ENCODE data around the gene ZNF142.

Gene ZNF142

DNA sequence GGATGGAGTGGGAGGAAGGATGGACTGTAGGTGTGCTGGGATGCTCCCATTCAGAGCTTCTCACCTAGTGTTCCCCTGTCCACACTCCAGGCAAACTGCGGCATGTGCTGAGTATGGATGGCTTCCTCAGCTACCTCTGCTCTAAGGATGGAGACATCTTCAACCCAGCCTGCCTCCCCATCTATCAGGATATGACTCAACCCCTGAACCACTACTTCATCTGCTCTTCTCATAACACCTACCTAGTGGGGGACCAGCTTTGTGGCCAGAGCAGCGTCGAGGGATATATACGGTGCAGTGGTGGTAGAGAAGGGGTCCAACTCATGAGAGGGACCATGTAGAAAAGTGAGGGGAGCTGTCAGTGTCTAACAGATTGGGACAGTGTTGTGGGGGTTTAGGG is 31.5 kb downstream of the ZNF142 start:
- ChIA-PET POLR2A (ENCODE audit: low non-redundant PET) (no interaction called here), CTCF (no interaction called here)
- TF ChIP-seq, protein P1, sequence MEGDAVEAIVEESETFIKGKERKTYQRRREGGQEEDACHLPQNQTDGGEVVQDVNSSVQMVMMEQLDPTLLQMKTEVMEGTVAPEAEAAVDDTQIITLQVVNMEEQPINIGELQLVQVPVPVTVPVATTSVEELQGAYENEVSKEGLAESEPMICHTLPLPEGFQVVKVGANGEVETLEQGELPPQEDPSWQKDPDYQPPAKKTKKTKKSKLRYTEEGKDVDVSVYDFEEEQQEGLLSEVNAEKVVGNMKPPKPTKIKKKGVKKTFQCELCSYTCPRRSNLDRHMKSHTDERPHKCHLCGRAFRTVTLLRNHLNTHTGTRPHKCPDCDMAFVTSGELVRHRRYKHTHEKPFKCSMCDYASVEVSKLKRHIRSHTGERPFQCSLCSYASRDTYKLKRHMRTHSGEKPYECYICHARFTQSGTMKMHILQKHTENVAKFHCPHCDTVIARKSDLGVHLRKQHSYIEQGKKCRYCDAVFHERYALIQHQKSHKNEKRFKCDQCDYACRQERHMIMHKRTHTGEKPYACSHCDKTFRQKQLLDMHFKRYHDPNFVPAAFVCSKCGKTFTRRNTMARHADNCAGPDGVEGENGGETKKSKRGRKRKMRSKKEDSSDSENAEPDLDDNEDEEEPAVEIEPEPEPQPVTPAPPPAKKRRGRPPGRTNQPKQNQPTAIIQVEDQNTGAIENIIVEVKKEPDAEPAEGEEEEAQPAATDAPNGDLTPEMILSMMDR (conservative IDR thresholded peaks at IDR 0.05; ENCODE audit: low read depth) = no peak
- H3K27ac ChIP-seq = no peak overlapping the region
- no peak for DNase-seq (ENCODE audit: low spot score)

DNA sequence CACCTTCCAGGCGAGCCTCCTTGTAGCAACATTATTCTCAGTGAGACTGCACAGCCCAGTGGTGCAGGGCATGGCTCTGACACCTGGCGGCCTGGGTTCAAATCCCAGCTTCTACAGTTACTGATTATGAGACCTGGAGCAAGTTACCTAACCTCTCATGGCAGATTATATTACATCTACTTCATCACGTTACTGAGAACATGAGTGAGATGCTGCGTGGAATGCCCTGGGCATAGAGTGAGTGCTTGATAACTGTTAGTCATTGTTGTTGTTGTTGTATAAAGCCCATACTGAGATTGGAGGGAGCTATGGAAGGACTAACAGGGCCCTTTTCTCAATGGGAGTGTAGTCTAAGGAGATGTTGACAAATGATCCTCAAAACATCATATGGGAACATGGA is 33.1 kb downstream of the ZNF142 start:
- H3K27ac ChIP-seq = no peak overlapping the region
- TF ChIP-seq, protein P1 (conservative IDR thresholded peaks at IDR 0.05; ENCODE audit: low read depth) = no peak
- ChIA-PET POLR2A (ENCODE audit: low non-redundant PET) (no interaction called here), CTCF (no interaction called here)
- no peak for DNase-seq (ENCODE audit: low spot score)

DNA sequence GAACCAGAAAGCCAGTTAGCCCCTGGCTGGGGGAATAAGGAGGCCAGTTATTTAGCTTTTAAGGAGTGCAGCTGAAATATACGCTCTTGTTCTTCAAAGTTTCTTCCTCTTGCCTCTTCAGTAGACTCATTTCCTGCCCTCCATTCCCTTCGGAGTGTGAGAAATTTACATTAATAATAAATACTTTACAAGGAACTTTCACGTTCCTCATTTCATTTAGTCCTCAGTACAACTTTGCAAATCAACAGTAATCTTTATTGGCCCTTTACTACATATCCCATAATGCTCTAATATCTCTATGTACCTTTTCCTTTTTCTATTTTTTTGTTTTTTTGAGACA is 36.1 kb downstream of the ZNF142 start:
- CTCF ChIA-PET = interaction anchor here (0.7 kb wide), 1 partner anchor 11 kb away, joined by 4 read pairs; no protein-coding TSS in a partner anchor
- DNase-seq (ENCODE audit: low spot score) = no peak
- POLR2A ChIA-PET (ENCODE audit: low non-redundant PET) = no interaction called here
- TF ChIP-seq, protein P1 (conservative IDR thresholded peaks at IDR 0.05; ENCODE audit: low read depth) = no peak
- H3K27ac ChIP-seq = no peak overlapping the region

DNA sequence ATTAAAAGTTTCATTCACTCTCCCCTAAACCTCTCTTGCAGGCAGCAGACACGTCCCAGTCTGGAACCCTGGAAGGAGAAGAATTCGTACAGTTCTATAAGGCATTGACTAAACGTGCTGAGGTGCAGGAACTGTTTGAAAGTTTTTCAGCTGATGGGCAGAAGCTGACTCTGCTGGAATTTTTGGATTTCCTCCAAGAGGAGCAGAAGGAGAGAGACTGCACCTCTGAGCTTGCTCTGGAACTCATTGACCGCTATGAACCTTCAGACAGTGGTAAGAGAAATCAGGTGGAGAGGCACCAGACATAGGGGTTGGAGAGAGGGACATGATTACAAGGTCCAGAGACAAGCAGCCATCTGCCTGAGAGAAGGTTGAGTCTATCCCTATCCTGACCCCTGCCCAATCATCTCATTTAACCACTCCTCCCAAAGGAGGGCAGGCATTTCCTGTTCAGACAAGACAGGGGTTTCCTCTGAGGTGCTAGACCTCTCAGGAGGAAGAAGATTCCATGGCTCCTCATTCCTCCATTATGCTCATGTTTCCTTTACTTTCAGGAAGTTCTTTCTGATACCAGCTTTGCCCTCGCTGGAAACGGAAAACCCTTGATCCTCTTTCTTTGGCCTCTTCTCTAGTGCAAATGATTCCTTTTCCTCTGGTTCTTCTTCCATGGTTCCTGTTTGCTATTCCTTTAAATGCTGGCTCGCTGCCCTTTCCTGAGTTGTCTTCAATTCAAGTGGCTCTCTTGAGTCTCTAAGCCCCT is 36.6 kb downstream of the ZNF142 start:
- CTCF ChIA-PET = interaction anchor here (0.6 to 0.7 kb wide), 2 partner anchors 12 to 120 kb away, joined by 3 to 4 read pairs; no protein-coding TSS in a partner anchor
- no peak overlapping the region for H3K27ac ChIP-seq

DNA sequence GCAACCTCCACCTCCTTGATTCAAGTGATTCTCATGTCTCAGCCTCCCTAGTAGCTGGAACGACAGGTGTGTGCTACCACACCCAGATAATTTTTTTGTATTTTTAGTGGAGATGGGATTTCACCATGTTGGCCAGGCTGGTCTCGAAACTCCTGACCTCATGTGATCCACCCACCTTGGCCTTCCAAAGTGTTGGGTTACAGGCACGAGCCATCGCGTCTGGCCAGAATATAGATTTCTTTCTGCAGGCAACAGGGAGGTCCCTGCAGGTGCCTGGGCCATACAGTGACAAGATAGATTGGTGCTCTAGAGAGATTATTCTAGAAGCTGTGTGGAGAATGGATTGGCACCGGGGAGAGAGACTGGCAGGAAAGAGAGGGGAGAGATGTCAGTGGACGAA is 38.4 kb downstream of the ZNF142 start:
- H3K27ac ChIP-seq = no peak overlapping the region
- DNase-seq (ENCODE audit: low spot score) = no peak
- CTCF ChIA-PET = interaction anchor here (0.5 kb wide), 1 partner anchor 1228 kb away, joined by 4 read pairs; no protein-coding TSS in a partner anchor
- TF ChIP-seq, protein P1 (conservative IDR thresholded peaks at IDR 0.05; ENCODE audit: low read depth) = no peak
- POLR2A ChIA-PET (ENCODE audit: low non-redundant PET) = no interaction called here

More for the DNA sequence above, 36.6 kb downstream of the ZNF142 start:
- POLR2A ChIA-PET (ENCODE audit: low non-redundant PET) = interaction anchor here (0.7 kb wide), 1 partner anchor 20 kb away, joined by 5 read pairs; no protein-coding TSS in a partner anchor
- DNase-seq (ENCODE audit: low spot score) = no peak
- TF ChIP-seq, protein P1 (conservative IDR thresholded peaks at IDR 0.05; ENCODE audit: low read depth) = no peak

DNA sequence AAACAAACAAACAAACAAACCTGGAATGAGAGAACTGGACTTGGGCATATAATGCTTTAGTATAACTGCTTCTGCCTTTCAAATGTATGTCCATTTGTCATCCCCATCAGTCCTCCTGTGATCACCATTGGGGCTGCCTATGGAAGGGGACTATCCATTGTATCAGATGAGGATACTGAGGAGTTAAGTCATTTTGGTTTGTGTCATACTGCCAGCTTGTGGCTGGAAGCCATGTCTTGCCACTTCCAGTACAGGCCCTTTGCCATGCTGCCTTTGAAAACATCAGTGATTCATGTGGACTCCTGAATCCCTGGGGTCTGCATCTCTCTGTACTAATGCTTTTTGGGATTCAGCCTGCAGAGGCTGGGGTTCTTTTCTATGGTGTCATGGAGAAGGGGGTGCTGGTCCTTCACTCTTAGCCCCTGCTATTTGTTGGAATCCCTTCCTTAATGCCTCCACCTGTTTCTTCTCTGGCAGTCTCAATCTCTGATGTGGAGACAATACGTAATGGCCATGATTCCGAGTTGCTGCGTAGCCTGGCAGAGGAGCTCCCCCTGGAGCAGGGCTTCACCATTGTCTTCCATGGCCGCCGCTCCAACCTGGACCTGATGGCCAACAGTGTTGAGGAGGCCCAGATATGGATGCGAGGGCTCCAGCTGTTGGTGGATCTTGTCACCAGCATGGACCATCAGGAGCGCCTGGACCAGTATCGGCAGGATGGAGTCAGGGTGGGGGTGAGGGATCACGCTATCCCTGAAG is 41.1 kb downstream of the ZNF142 start:
- DNase-seq (ENCODE audit: low spot score) = no peak
- TF ChIP-seq, protein P1 (conservative IDR thresholded peaks at IDR 0.05; ENCODE audit: low read depth) = peak; percentile 44
- H3K27ac ChIP-seq = no peak overlapping the region
- CTCF ChIA-PET = interaction anchor here (0.6 kb wide), 1 partner anchor 17 kb away, joined by 4 read pairs; no protein-coding TSS in a partner anchor
- POLR2A ChIA-PET (ENCODE audit: low non-redundant PET) = no interaction called here

Measured in RWPE1 (cell line).